ENCODE data around the gene GRIK2. TPM values are rescaled to one million over a fixed set of nuclear protein-coding genes. Genes with fewer than 3 reads are reported as not detected.
A peak's percentile ranks its signal among the peaks of the same experiment; 100 is the strongest.

Gene GRIK2
- total and polyA plus RNA-seq, 2 experiments from 2014 or later = 1.4 to 7.1 TPM

DNA sequence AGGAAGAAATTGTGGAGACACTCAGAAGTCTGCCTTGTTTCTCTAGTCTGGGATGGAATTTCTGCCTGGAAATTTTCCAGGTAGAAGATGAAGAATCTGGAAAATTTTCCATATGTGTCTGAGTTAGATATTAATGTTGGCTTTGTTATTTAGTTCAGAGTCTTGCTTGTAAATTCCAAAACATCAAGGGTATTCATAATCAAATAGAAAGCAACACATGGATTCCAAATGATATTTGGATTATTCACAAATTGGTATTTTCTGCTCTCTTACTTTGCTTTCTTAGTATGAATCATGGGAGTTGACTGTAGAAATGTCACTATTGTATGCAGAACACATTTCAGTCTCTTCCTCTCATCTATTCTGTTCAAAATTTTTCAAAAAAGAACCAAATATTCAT, 116.0 kb downstream of the GRIK2 start:
- H3K79me2 ChIP-seq (ENCODE audit: insufficient read depth) = no peaks in the 10 kb centered on the region
- H3K36me3 ChIP-seq (ENCODE audit: low read depth) = no peaks in the 10 kb centered on the region
- TF ChIP-seq EZH2 (IDR thresholded peaks at IDR 0.05; ENCODE audit: insufficient read depth, poor library complexity, severe bottlenecking) (no peak), EZH2phosphoT487 (IDR thresholded peaks at IDR 0.05; ENCODE audit: insufficient read depth, low read depth) (no peak)
- peak; percentile 6 for DNase-seq
- no peaks in the 10 kb centered on the region for H3K9me2 ChIP-seq (ENCODE audit: insufficient read depth)
- no peaks in the 10 kb centered on the region for H3K4me1 ChIP-seq (ENCODE audit: insufficient read depth)
- no peaks in the 10 kb centered on the region for H3F3A ChIP-seq (ENCODE audit: insufficient read depth)
- H3K9ac ChIP-seq = no peak overlapping the region
- no peaks in the 10 kb centered on the region for H3K9me3 ChIP-seq (ENCODE audit: low read depth)
- in situ Hi-C loops (cut with MboI) = no loop called here
- no peak overlapping the region for H3K27ac ChIP-seq
- no peaks in the 10 kb centered on the region for H4K20me1 ChIP-seq (ENCODE audit: insufficient read depth)
- no peak overlapping the region for H2AFZ ChIP-seq
- H3K4me3 ChIP-seq = no peak overlapping the region
- H3K4me2 ChIP-seq (ENCODE audit: unreplicated experiment) = no peak overlapping the region
- no peaks in the 10 kb centered on the region for H3K27me3 ChIP-seq (replicated peaks; ENCODE audit: insufficient read depth)

DNA sequence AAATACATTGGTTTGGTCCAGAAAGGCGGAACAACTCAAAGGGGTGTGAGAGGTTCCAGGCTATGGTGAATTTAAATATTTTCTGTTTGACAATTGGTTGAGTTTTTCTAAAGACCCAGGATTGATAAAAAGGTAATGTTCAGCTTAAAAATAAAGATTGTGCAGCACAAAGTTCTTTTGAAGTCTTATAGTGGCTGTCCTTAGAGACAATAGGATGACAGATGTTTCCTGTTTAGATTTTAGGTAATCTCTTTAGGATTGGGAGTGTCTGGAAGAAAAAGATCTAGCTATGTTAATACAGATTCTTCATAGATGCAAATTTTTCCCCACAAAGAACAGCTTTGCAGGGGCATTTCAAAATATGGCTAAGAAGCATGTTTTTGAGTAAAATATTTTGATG, 119.7 kb downstream of the GRIK2 start:
- no peaks in the 10 kb centered on the region for H3K36me3 ChIP-seq (ENCODE audit: low read depth)
- no peaks in the 10 kb centered on the region for H3K9me2 ChIP-seq (ENCODE audit: insufficient read depth)
- H3K79me2 ChIP-seq (ENCODE audit: insufficient read depth) = no peaks in the 10 kb centered on the region
- H3K4me3 ChIP-seq = no peak overlapping the region
- DNase-seq = no peak
- H3K27ac ChIP-seq = no peak overlapping the region
- no peaks in the 10 kb centered on the region for H3K9me3 ChIP-seq (ENCODE audit: low read depth)
- TF ChIP-seq EZH2 (IDR thresholded peaks at IDR 0.05; ENCODE audit: insufficient read depth, poor library complexity, severe bottlenecking) (no peak), EZH2phosphoT487 (IDR thresholded peaks at IDR 0.05; ENCODE audit: insufficient read depth, low read depth) (no peak)
- 43 to 58% methylated on average over 1 of the region's 1 CpG for WGBS, 2 experiments (ENCODE audit: low coverage in 1 of 2, low lambda C conversion rate in 2 of 2, missing lambda C conversion rate in 2 of 2)
- no peaks in the 10 kb centered on the region for H4K20me1 ChIP-seq (ENCODE audit: insufficient read depth)
- H3K27me3 ChIP-seq (replicated peaks; ENCODE audit: insufficient read depth) = no peaks in the 10 kb centered on the region
- H3K4me2 ChIP-seq (ENCODE audit: unreplicated experiment) = no peak overlapping the region
- H3K4me1 ChIP-seq (ENCODE audit: insufficient read depth) = no peaks in the 10 kb centered on the region
- H2AFZ ChIP-seq = no peak overlapping the region
- H3F3A ChIP-seq (ENCODE audit: insufficient read depth) = no peaks in the 10 kb centered on the region
- no peak overlapping the region for H3K9ac ChIP-seq
- in situ Hi-C loops (cut with MboI) = no loop called here

DNA sequence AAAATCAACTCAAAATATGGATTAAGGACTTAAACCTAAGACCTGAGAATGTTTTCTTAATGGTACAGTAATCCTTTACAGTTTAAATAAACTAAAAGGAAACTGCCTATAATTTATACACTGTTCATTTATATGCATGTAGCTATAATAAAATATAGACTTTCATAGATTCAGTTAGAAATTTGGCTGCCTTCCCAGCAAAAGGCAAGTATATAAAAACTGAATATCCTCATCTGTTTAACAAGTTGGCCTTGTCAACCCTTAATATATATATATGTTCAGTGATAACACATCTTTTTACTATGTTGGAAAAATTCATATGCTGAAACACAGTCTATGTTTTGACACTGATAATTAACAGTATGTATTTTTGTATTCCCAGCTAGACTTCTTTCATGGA, 123.1 kb downstream of the GRIK2 start:
- TF ChIP-seq EZH2phosphoT487 (IDR thresholded peaks at IDR 0.05; ENCODE audit: insufficient read depth, low read depth) = no peak
- no peak overlapping the region for H2AFZ ChIP-seq
- H3K4me2 ChIP-seq (ENCODE audit: unreplicated experiment) = no peak overlapping the region
- H3K36me3 ChIP-seq (ENCODE audit: low read depth) = no peaks in the 10 kb centered on the region
- no peaks in the 10 kb centered on the region for H3F3A ChIP-seq (ENCODE audit: insufficient read depth)
- H3K9me2 ChIP-seq (ENCODE audit: insufficient read depth) = no peaks in the 10 kb centered on the region
- H3K4me3 ChIP-seq = no peak overlapping the region
- H3K4me1 ChIP-seq (ENCODE audit: insufficient read depth) = no peaks in the 10 kb centered on the region
- H3K27ac ChIP-seq = no peak overlapping the region
- H4K20me1 ChIP-seq (ENCODE audit: insufficient read depth) = no peaks in the 10 kb centered on the region
- H3K9ac ChIP-seq = no peak overlapping the region
- no peak for DNase-seq
- no peaks in the 10 kb centered on the region for H3K79me2 ChIP-seq (ENCODE audit: insufficient read depth)
- no peaks in the 10 kb centered on the region for H3K27me3 ChIP-seq (replicated peaks; ENCODE audit: insufficient read depth)
- H3K9me3 ChIP-seq (ENCODE audit: low read depth) = no peaks in the 10 kb centered on the region
- in situ Hi-C loops (cut with MboI) = no loop called here

- DNase-seq = no peak
- Histone ChIP-seq H3K9ac (no peak overlapping the region), H3F3A (ENCODE audit: insufficient read depth) (no peaks in the 10 kb centered on the region), H3K4me3 (no peak overlapping the region), H3K36me3 (ENCODE audit: low read depth) (no peaks in the 10 kb centered on the region), H4K20me1 (ENCODE audit: insufficient read depth) (no peaks in the 10 kb centered on the region), H3K27me3 (replicated peaks; ENCODE audit: insufficient read depth) (no peaks in the 10 kb centered on the region), H3K4me1 (ENCODE audit: insufficient read depth) (no peaks in the 10 kb centered on the region), H2AFZ (no peak overlapping the region), H3K9me3 (ENCODE audit: low read depth) (no peaks in the 10 kb centered on the region), H3K9me2 (ENCODE audit: insufficient read depth) (no peaks in the 10 kb centered on the region), H3K4me2 (ENCODE audit: unreplicated experiment) (no peak overlapping the region), H3K79me2 (ENCODE audit: insufficient read depth) (no peaks in the 10 kb centered on the region), H3K27ac (no peak overlapping the region)
- TF ChIP-seq EZH2phosphoT487 (IDR thresholded peaks at IDR 0.05; ENCODE audit: insufficient read depth, low read depth) (no peak), EZH2 (IDR thresholded peaks at IDR 0.05; ENCODE audit: insufficient read depth, poor library complexity, severe bottlenecking) (no peak)
- in situ Hi-C loops (cut with MboI) = no loop called here
- WGBS, 2 experiments (ENCODE audit: low coverage in 1 of 2, low lambda C conversion rate in 2 of 2, missing lambda C conversion rate in 2 of 2) = 8 to 29% methylated on average over 1 of the region's 1 CpG
These were observed 124.1 kb downstream of the GRIK2 start for GRCh38 chr6:101517632-101518031.

DNA sequence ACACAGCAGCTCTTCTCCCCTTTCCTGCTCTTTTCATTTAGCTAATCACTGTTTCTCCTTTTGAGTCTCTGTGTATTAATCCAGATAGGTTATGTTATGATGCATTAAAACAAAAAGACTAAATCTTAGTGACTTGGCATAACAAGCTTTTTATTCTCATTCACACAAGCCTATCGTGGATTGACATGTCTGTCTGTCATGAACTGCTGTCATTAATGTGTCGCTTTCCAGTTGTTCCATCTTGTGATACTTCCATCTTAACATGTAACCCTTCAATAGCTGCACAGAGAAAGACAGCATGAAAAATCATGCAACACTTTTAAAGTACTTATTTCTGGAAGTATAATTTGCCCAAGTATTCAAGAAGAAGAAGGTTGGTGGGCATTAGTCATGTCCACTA, 128.7 kb downstream of the GRIK2 start:
- H2AFZ ChIP-seq = no peak overlapping the region
- no peak overlapping the region for H3K4me2 ChIP-seq (ENCODE audit: unreplicated experiment)
- no peaks in the 10 kb centered on the region for H3K9me2 ChIP-seq (ENCODE audit: insufficient read depth)
- no peaks in the 10 kb centered on the region for H3K9me3 ChIP-seq (ENCODE audit: low read depth)
- in situ Hi-C loops (cut with MboI) = no loop called here
- H3K79me2 ChIP-seq (ENCODE audit: insufficient read depth) = no peaks in the 10 kb centered on the region
- no peaks in the 10 kb centered on the region for H4K20me1 ChIP-seq (ENCODE audit: insufficient read depth)
- H3K4me1 ChIP-seq (ENCODE audit: insufficient read depth) = no peaks in the 10 kb centered on the region
- no peak overlapping the region for H3K27ac ChIP-seq
- H3K27me3 ChIP-seq (replicated peaks; ENCODE audit: insufficient read depth) = no peaks in the 10 kb centered on the region
- H3K36me3 ChIP-seq (ENCODE audit: low read depth) = no peaks in the 10 kb centered on the region
- H3K9ac ChIP-seq = no peak overlapping the region
- TF ChIP-seq EZH2phosphoT487 (IDR thresholded peaks at IDR 0.05; ENCODE audit: insufficient read depth, low read depth) (no peak), EZH2 (IDR thresholded peaks at IDR 0.05; ENCODE audit: insufficient read depth, poor library complexity, severe bottlenecking) (no peak)
- no peak for DNase-seq
- no peaks in the 10 kb centered on the region for H3F3A ChIP-seq (ENCODE audit: insufficient read depth)
- 51 to 58% methylated on average over 2 of the region's 2 CpGs for WGBS, 2 experiments (ENCODE audit: low coverage in 1 of 2, low lambda C conversion rate in 2 of 2, missing lambda C conversion rate in 2 of 2)
- no peak overlapping the region for H3K4me3 ChIP-seq
